Neutrophil (primary cell): ENCODE measurements around the gene ARHGAP1.
A peak's percentile ranks its signal among the peaks of the same experiment; 100 is the strongest.

Experiments
- H3K27ac ChIP-seq: fragments of 200-600 bp; sonication (generic); 2 replicates; pipeline ENCODE4 v1.5.1; 2016; ENCODE audit warnings: mild to moderate bottlenecking, moderate library complexity
- H3K27me3 ChIP-seq: fragments of 200-600 bp; sonication (generic); 2 replicates; pipeline ENCODE4 v1.6.0; 2016; ENCODE audit warnings: mild to moderate bottlenecking
- H3K36me3 ChIP-seq: fragments of 200-600 bp; sonication (generic); 2 replicates; pipeline ENCODE4 v1.5.1; 2017
- H3K4me1 ChIP-seq, 2 experiments: fragments of 200-600 bp in 1 of 2; sonication (generic) in 1 of 2; 1 replicate in 1 of 2; 2 replicates in 1 of 2; pipeline versions ENCODE4 v1.5.1 to v1.6.1; 2013 to 2016; ENCODE audit warnings: low read depth in 1 of 2, low read length in 1 of 2, mild to moderate bottlenecking in 1 of 2, moderate library complexity in 1 of 2; ENCODE audit not compliant: control insufficient read depth in 1 of 2, insufficient read depth in 1 of 2
- H3K4me3 ChIP-seq, 2 experiments: fragments of 200-600 bp in 1 of 2; sonication (generic) in 1 of 2; 1 replicate in 1 of 2; 2 replicates in 1 of 2; pipeline ENCODE4 v1.5.1; 2013 to 2016; ENCODE audit warnings: low read depth in 1 of 2, low read length in 1 of 2, mild to moderate bottlenecking in 1 of 2, moderate library complexity in 1 of 2
- H3K9me3 ChIP-seq: fragments of 200-600 bp; sonication (generic); 2 replicates; pipeline ENCODE4 v1.5.1; 2016
- CTCF ChIP-seq: fragments of 200-600 bp; sonication (generic); IDR thresholded peaks from 2 replicates; pipeline ENCODE4 v1.5.1; 2016; ENCODE audit warnings: antibody characterized with exemption

The ARHGAP1 gene

DNA sequence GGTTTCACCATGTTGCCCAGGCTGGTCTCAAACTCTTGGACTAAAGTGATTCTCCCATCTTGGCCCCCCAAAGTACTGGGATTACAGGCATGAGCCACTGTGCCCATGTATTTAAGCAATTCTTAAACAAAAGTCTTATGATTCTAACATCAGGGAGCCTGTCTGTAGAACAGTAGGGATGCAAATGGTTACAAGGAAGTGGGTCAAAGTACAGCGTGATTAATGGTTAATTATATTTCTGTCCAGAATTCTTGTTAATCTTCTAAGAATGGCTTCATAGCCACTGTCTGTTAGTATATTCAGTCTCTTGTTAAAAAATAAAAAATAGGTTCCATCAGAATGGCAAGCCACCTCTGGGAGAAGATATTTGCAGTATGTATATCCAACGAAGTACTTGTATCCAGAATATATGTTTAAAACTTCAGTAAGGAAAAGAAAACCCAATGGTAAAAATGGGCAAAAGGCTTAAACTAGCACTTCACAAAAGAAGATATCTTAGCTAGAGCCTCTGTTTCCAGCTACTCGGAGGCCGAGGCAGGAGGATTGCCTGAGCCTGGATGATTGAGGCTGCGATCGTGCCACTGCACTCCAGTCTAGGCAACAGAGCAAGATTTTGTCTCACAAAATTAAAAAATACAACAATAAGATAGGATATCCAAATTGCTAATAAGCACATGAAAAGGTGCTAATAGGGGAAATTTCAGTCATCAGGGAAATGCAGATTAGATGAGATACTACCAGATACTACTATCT, 60.2 kb downstream of the ARHGAP1 start:
- TF ChIP-seq CTCF = no peak
- no peak overlapping the region for H3K4me3 ChIP-seq
- no peak overlapping the region for H3K27ac ChIP-seq

DNA sequence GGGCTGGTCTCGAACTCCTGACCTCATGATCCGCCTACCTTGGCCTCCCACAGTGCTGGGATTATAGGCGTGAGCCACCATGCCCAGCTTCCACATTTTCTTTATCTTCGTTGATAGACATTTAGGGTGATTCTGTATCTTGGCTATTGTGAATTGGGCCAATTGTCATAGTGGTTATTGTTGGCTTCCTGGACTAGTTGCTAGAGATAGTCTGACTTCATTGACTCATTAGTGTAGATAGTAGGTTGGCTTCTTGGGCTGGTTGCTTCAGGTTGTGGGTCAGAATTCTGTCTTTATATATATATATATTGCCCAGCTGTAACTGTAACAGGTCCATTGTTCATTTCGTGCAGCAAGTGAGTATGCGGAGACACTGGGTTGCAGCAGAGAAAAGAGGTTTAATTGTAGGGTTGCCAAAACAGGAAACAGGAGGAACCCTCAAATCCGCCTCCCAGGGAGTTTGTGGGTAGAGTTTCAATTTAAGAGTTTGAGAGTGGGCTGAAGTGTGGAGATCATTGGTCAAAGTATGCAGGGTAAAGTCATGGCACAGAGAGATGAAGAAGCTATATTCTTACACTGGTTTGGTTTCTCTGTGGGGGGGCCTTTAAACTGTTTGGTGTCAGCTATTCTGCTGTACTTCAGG, 61.1 kb downstream of the ARHGAP1 start:
- Histone ChIP-seq H3K4me3 (no peak overlapping the region), H3K9me3 (no peaks in the 10 kb centered on the region), H3K36me3 (peaks cover 33% of the 10 kb centered on the region), H3K27ac (no peak overlapping the region), H3K4me1 (peaks cover 0 to 8% of the 10 kb centered on the region in 2 experiments), H3K27me3 (no peaks in the 10 kb centered on the region)
- TF ChIP-seq CTCF = no peak

More for the DNA sequence above, 60.2 kb downstream of the ARHGAP1 start:
- Histone ChIP-seq H3K4me1 (peaks cover 0 to 8% of the 10 kb centered on the region in 2 experiments), H3K36me3 (peaks cover 41% of the 10 kb centered on the region), H3K9me3 (no peaks in the 10 kb centered on the region), H3K27me3 (no peaks in the 10 kb centered on the region)

- TF ChIP-seq CTCF = no peak
- Histone ChIP-seq H3K27me3 (no peaks in the 10 kb centered on the region), H3K4me3 (no peak overlapping the region), H3K27ac (no peak overlapping the region), H3K9me3 (no peaks in the 10 kb centered on the region), H3K4me1 (peaks cover 0 to 6% of the 10 kb centered on the region in 2 experiments), H3K36me3 (peaks cover 29% of the 10 kb centered on the region)
These were observed 62.9 kb downstream of the ARHGAP1 start for GRCh38 chr11:46637546-46637945.

DNA sequence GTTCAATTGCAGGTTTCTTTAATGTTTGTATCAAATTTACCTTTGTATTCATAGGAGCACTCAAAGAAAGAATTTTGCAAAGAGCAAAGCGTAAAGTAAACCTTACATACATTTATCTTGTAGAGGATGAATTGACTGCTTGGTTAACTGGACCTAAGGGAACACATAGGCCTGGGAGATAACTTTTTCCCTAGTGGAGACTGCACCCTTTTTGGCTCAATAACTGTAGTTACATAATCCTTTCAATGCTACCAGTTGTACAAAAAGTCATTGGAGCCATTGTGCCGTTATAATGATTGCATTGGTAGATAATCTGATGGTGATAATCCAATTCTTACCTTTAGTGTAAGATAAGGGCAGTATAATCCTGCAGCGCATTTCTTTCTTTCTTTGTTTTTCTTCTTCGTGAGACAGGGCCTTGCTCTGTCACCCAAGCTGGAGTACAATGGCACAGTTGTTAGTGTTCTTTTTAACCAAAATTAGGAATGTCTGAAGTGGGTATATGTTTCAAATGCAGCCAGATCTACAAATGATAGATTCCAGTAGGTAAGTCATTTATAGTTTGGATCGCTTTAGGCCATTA, 64.8 kb downstream of the ARHGAP1 start:
- H3K27me3 ChIP-seq = no peaks in the 10 kb centered on the region

More for the DNA sequence above, 64.8 kb downstream of the ARHGAP1 start:
- Histone ChIP-seq H3K9me3 (no peaks in the 10 kb centered on the region), H3K36me3 (peaks cover 41% of the 10 kb centered on the region), H3K27ac (peak overlapping the region; percentile 39), H3K4me1 (peaks cover 0 to 4% of the 10 kb centered on the region in 2 experiments), H3K4me3 (no peak overlapping the region)
- TF ChIP-seq CTCF = no peak
